GM18951 (cell line): ENCODE results near the gene COBL.
"Not testable (repeated sequence)": the region's sequence is repeated elsewhere in the genome, so short reads cannot be mapped to it uniquely, and the experiment has no call there.

ENCODE experiments used
- POLR2A ChIP-seq: IDR thresholded peaks from 4 replicates; pipeline ENCODE4 v1.6.1; 2011; ENCODE audit warnings: mild to moderate bottlenecking; ENCODE audit not compliant: insufficient read length, insufficient read depth; ENCODE audit errors: extremely low read depth
- in situ Hi-C: fragments of 300-500 bp; cut with MboI; formaldehyde crosslinking; loops from one replicate; pipeline ENCODE4 v1.12.0; 2022; ENCODE audit warnings: low sequenced_read_pairs, mixed read lengths, inconsistent platforms; ENCODE audit not compliant: unreplicated experiment

Gene COBL

DNA sequence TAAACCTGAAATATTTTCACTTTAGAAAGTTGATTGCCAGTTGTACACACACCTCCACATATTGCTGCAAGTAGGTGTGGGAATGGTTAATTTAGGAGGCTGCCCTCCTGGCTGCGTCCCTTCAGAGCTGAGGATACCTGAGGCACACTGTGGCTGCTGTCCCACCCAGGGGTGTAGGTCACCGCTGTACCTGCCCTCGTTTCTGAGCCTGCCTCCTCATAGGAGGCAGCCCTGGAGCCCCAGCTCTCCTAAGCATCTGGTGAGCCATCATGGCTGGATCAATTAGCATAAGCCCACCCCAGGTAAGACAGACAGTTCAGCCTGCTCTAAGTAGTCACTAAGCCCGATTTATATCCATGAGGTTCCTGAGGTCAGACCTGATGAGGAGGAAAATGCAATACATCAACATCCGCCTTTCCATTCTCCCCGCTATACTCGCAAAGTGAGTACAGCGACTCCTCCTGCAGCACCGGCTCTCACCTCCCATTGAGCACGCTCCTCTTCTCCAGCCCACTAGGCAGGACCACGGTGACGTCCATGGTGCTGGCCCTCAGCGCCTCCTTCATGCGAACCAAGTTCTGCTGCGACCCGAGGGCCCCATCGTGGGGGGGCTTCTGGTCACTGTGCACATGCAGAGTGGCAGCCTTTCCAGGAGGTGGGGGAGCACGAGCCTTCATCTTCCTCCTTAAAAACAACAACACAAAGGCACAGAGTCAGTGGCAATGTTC, 97.2 kb downstream of the COBL start:
- no peak for TF ChIP-seq POLR2A
- in situ Hi-C loops, result no loop called here

GRCh38 chr7:51217804-51218203, 98.8 kb downstream of the COBL start:
- in situ Hi-C loops, result no loop called here
- TF ChIP-seq POLR2A, result no peak

GRCh38 chr7:51214098-51214497, 102.5 kb downstream of the COBL start:
- no peak for TF ChIP-seq POLR2A
- in situ Hi-C loops, result no loop called here

DNA sequence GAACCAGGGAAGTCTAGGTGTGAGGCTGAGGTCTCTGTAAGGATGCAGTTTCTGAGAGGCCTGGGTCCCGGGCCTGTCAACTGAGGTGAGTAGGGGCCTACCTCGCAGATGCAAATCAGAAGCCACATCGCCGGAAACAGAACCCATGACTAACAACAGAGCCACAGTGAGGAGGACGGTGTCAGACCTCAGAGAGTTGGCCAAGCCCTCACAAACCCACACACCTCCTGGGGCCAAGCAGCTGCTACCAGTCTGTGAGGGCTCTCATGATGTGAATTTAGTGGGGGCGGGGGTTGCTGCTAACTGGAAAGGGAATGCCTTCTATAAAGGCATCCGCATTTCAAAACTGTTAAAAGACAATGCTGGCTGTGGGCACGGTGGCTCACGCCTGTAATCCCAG, 103.0 kb downstream of the COBL start:
- no peak for TF ChIP-seq POLR2A
- in situ Hi-C loops, result no loop called here

GRCh38 chr7:51210766-51211165, 105.8 kb downstream of the COBL start:
- no peak for TF ChIP-seq POLR2A
- in situ Hi-C loops, result no loop called here

GRCh38 chr7:51209426-51209825, 107.2 kb downstream of the COBL start:
- in situ Hi-C loops, result no loop called here
- TF ChIP-seq POLR2A, result no peak

- in situ Hi-C loops, result not testable (repeated sequence)
Observed at GRCh38 chr7:51208125-51208524, 108.5 kb downstream of the COBL start.

GRCh38 chr7:51198654-51199053, 118.0 kb downstream of the COBL start:
- in situ Hi-C loops, result no loop called here

DNA sequence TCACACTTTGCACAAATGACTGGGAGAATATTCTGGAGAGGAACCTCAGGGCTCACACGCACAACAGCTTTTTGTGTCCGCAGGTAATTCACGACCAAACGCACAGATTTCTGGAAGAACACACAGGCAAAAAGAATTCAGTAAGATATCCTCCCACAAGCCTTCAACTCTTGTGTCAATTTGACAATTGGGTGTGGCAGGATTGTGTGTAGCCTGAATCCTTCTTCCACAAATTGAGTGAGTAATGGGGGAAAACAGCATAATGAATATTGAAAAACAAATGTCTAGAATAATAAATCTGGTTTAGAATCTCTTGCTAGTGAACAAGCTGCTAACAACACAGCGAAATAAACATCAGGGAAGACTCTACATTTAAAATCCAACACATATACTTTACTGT, 125.6 kb downstream of the COBL start:
- TF ChIP-seq POLR2A, result no peak

More at GRCh38 chr7:51198654-51199053, 118.0 kb downstream of the COBL start:
- TF ChIP-seq POLR2A, result no peak

GRCh38 chr7:51189777-51190176, 126.8 kb downstream of the COBL start:
- in situ Hi-C loops, result no loop called here
- no peak for TF ChIP-seq POLR2A

More for the DNA sequence above, 125.6 kb downstream of the COBL start:
- in situ Hi-C loops, result no loop called here

- TF ChIP-seq POLR2A, result no peak
- in situ Hi-C loops, result no loop called here
Observed at GRCh38 chr7:51188987-51189386, 127.6 kb downstream of the COBL start.

GRCh38 chr7:51187941-51188340, 128.7 kb downstream of the COBL start:
- TF ChIP-seq POLR2A, result no peak
- in situ Hi-C loops, result no loop called here

DNA sequence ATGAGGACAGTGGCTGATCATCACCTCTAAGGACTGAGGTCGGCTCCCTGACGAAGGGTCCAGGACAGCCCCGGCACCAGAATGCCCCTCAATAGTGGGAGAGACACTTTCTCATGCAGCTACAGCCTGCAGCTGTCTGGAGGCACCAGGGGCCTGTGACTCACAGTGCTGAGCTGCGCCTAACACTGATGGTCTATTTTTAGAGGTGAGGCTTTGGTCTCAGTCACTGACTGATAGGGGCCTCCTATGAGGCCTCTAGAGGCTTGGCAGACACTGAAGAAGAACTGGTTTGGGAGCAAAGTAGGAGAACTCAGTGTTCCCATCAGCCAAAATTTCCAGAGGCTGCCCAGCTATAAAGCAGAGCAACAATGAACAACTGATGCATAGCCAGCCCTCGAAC, 130.1 kb downstream of the COBL start:
- in situ Hi-C loops, result no loop called here
- TF ChIP-seq POLR2A, result no peak

DNA sequence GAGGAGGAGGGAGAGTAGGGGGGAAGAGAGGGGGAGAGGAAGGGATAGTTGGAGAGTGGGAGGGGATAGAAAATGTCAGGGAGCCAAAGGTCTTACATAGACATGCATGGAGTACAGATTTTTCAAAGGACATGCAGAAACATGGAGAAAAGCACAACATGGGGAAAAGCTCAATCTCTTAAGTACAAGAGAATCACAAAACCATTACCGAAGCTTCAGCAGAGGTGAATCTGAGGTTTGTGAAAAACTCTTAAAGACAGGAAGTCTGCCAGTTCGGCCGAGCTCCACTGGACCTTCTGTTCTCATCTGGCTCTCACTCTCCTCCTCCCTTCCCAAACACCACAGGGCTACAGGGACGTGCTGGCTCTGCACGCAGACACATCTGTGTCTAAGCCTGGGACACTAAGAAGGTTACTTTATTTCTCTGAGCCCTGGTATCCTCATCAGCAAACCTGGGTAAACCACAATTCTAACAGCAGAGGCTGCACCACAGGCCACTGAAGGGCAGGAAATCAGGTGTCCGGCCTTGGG, 133.9 kb downstream of the COBL start:
- TF ChIP-seq POLR2A, result no peak
- in situ Hi-C loops, result no loop called here
